Measurements from ENCODE around the gene TLE3.

TLE3 gene

DNA sequence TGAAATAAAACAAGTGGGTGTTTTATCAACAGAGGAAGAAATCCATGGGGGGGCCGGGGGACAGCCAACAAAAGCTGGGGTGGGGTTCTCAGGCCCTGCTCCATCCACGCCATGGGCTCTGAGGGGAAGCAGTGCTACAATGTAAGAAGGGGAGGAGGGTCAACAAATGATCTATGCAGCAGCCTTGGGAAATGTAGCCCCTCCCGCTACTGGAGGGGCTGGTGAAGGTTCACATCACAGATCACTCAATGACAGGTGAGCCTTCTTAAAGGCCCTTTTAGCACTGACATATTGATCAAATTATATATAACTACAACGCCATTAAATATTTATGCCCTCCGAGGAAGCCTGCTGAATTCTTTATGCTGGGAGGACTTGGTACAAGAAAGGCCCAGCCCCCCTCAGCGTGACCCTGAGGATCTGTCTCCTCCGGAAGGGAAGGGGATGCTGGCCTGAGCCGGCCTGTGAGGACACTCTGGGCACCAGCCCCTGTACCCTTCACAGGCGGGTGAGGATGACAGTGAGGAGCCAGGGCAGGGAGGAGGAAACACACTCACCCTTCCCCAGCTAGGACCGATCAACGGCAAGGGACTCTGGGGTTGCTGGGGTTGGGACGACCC, 15.3 kb downstream of the TLE3 start:
- DNase-seq = no peak

DNA sequence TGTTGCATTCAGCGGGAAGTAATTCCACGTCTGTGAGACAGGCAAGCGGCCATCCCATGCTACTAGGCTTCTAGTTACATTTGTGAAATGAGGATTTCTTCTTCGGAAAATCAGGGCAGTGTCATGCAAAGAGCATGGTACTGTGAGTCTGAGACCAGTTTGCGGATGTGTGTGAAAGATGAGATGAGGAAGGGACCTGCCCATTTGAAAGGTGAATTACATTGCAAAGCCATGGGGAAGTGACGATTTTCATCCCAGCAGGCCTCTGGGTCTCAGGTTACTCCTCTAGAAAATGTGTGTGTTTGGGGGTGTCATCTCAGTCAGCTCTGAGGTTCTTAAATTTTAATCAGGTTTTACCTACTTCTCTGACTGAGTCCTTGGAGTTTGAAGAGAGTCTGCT, 16.1 kb downstream of the TLE3 start:
- DNase-seq = no peak

DNA sequence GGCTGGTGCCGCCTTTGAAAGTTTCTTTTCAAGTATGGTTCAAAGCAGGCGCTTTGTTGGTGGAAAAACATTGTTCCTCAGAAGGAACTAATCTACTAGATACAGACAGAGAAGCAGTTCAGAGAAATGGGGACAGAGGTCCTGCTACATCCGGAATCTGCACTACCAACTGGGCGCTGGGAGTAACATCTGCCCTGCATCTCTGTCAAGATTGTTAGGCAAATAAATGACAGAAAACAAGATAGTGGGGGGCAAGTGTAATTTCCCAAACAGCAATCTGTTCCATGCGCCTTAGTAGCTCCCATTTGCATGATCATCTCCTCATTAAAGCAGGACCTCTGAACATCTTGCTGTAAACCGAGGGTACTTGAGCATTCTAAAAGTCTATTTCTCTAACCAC, 17.4 kb downstream of the TLE3 start:
- no peak for DNase-seq

DNA sequence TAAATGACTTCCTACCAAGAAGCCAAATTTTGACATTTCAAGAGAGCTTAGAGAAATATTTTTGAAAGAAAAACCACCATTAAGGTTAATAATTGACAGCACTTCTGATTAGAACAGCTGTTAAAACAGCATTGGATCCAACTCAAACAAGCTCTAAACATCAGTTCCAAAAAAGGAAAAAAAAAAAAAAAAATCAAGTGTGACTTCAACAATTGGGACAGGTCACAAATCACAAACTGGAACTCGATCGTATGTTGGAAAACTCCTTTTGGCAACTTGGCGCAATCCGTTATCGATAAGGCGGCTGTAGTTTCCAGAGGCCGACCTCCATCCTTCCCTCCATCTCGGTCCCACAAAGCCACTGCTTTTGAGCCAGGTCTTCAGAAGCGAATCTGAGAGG, 17.8 kb downstream of the TLE3 start:
- no peak for DNase-seq

DNA sequence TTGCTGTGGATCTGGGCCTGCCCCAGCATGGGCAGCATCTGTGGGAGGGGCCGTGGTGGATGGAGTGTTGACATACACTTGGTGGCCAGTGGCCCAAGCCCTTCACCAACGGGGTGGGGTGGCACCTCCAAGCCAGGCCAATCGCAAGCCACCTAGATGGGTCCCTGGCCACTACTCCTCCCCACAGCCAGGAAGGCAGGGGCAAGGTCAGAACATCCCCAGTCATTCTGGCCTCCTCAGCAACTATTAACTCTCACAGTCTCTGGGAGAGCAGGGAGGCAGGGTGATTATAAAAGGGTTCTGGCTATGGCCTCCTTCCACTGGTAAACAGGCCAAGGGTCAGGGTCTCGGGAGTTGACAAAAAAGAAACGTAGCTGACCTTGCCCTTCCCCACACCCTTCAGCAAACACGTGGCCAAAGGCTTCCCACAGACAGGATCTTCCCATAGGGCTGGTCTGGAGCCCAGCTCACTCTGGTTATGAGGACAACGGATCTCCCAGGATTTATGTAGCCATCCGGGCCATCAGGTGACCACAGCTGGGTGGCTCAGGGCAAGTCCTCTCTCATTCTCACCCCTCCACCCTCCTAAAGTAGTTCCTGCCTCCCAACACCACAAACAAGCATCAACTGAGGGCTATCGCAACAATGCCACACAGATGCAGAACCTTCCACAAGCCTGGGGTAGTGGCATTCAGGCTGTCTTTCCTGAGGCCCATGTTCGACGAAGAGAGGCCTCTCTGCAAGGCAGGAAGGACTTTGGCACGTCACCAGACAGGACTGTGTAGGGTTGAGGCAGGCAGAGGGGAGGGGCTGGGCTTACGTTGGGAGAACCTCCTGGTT, 18.9 kb downstream of the TLE3 start:
- no peak for DNase-seq

DNA sequence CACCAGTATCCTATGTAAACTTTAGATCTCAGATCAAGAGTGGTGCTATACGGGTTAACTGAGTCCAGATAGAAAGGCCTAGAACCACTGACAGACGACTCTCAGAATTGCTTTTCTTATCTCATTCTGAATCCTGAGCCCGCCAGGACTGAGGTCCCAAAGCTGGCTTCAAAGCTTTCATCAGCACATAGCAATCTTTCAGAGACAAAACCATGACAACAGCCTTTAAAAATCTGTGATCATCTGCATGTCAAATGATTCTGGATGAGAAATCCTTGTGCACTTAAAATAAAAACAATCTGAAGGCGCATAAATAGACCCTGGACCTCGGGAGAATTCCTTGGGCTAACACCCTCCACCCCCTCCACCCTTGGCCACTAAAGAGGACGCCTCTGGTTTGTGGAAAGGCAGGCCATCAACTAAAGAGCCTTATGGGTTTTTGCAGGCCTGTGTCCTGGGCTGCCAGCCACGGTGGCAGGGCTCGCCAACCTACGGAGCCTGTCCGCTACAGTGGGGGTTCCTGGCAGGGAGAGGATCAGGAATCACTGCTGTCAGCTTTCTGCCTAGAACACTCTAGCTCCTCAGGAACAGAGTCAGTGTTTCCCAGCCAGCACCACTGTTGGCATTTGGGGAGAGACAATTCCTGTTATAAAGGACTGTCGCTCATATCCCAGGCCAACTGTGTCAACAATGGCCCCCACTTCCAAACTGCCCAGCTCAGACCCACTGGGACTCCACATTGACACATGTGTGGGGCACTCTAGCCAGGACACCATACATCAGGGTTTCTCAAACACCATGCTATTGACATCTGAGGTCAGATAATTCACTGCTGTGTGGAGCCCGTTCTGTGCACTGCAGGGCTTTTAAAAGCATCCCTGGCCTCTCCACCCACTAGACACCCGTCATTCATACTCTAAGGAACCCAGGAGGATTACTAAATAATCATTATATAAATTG, 20.2 kb downstream of the TLE3 start:
- no peak for DNase-seq

DNA sequence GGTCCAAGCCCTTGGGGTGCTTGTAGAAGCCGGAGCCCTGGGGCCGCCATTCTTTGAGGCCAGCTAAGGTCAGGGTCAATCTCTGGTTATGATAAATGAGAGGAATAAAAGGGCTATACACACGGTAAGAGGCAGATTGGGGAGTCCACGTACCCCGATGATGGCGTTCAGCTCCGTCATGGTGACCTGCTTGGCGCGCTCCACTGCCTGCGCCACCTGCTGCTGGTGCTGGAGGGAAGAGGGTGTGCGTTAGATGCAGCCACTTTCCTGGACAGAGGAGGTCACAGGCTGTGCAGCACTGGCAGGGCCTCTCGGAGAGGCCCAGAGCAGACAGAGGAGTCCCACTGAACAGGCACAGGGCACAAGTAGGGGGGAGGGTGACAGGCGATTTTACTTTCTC, 23.3 kb downstream of the TLE3 start:
- DNase-seq = no peak

DNA sequence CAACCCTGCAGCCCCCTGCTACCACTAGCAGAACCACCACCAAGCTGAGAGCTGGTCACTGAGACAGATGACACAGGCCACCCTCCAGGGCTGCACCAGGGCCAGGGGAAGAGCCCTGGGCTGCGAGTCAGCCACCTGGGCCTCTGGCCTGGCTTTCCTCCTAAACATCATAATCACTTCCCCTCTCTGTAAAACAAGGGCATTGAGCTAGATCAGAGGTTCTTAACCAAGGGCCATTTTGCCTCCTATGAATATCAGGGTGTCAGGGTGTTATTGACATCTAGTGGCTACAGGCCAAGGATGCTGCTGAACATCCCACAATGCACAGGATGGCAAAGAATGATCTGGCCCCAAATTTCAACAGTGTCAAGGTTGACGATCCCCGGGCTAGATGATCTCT, 25.2 kb downstream of the TLE3 start:
- DNase-seq = no peak

DNA sequence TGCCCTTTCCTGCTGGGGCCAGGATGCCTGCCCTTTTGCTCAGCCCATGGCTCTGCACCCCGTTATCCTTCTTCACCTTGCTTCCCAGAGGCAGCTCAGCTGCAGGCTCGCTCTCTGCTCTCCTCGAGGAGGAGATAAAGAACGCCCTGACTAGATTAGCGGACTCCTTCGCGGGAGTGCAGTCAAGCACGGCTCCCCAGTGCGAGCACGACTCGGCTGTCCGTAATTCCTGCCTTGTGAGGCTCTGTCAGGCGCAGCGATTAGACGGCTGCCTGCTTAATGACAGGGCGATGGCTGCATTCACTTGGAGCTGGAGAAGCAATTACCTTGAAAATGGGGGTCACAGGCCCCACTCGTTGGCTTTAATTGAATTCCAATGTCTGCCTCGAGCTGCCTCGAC, 25.9 kb downstream of the TLE3 start:
- DNase-seq = no peak

DNA sequence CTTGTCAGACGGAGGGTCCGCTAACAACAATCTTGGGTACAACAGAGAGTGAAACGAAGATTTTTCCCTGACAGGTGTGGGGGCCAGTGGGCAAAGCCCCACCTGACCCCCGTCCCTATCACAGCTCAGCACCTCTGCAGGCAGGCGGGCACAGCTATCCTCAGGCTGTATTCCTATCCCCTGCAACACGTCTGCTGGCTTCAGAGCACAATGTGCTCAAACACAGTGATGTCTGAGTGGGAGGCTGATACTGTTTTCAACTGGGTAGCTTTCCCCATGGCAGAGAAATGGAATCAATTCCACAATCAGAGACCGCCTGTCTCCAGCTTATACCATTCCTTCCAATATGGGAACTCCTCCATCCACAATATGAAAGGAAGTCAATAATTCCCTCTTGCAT, 28.0 kb downstream of the TLE3 start:
- DNase-seq = no peak

DNA sequence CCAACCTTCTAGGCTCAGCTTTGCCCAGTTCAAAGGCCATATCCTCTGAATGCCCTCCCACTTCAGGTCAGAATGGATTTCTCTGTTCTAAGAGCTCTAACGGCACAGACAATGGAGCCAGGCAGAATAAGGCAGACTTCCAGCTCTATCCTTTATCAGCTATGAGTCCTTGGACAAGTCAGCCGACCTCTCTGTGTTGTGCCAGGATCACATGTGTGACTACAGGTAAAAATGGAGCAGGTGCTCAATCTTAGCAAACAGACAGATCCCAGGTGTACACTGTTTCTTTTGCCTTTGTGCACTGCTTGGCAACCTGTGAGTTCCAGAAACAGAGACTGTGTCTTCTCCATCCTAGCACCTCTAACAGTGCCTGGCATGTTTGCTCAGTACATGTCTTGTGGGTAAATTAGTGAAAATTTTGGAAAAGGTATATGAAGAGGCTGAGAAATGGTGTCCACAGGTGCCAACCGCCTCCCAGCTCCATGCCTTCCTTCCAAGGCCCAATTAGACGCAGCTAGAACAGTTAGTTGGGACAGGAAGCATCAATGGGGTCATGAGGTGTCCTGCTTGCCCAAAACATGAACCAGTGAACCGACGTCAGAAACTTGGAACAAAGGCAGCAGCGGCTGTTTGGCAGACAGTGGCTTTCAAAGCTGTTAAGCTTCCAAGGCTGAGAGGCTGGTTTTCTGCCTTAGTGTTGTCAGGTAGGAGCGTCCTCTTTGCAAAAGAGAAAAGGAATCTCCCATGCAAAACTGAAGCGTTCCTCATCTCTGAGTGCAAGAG, 28.7 kb downstream of the TLE3 start:
- DNase-seq = no peak

DNA sequence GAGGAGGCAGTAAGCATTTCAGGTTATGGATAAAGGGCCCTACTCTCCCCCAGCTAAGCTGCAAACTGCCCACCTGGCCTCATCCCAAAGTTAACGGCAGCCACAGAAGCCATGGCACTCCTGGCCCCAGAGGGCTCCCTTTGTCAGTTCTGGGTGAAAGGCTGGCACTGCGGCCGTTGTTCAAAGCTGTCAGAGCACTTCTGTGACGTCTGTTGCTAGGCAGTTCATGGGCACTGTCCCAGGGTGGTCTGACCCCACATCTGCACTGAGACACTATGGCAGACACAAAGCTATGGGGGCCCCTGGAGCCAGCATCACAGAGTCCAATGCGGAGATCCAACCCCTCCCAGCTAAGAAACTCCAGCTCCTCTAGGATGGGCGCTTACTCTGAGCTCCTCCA, 30.0 kb downstream of the TLE3 start:
- DNase-seq = no peak

DNA sequence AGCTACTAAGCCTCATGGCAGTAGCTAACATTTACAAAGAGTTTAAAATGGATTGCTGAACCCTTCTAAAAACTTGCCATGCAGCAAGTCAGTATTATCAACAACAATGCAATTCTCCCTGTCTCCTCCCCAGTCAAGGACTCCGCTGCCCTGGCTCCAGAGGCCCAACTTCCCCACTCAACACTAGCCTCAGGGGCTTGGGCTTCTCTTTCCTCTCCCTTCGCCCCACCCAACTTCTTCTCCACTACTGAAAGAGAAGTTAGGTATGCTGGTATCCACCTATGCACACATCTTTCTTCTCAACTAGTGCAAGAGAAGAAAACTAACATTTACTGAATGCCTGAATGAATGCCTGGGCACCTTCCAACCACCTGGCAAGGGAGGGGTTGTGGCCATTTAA, 30.7 kb downstream of the TLE3 start:
- DNase-seq = no peak

DNA sequence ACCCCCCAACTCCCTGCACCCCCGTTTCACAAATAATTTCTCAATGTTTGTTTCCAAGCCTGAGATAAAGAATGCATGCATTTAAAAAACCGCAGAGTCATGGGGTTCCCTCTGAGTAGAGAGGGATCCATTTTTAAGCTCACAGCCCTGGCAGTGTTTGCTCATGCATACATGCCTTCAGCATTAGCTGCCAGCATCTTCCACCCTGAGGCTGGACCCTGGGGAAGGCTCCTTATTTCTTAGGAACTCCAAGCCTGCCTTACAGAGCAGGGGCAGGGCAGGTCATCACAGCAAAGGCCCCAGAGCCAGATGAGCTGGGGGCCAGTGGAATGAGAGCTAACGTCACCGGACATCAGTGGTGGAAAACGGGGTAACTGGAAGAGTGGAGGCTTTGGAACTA, 31.3 kb downstream of the TLE3 start:
- no peak for DNase-seq

DNA sequence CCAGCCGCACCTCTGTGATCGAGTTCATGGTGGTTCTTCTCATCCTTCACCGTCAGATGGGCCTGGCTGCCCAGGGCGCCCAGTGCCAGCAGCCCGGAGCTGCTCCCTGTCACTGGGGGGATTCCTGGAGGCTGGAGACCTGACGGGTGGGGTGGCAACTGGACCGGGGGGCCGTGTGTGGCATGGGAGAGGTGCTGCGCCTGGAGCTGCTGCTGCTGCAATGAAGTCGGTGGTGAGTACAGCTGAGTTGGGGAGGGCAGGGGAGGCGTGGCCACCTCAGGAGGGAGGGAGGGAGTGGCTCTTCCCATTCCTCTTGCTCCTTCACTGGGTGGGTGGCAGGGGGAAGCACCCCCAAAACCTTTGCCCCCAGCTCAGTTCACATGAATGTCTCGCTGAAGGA, 31.7 kb downstream of the TLE3 start:
- no peak for DNase-seq

DNA sequence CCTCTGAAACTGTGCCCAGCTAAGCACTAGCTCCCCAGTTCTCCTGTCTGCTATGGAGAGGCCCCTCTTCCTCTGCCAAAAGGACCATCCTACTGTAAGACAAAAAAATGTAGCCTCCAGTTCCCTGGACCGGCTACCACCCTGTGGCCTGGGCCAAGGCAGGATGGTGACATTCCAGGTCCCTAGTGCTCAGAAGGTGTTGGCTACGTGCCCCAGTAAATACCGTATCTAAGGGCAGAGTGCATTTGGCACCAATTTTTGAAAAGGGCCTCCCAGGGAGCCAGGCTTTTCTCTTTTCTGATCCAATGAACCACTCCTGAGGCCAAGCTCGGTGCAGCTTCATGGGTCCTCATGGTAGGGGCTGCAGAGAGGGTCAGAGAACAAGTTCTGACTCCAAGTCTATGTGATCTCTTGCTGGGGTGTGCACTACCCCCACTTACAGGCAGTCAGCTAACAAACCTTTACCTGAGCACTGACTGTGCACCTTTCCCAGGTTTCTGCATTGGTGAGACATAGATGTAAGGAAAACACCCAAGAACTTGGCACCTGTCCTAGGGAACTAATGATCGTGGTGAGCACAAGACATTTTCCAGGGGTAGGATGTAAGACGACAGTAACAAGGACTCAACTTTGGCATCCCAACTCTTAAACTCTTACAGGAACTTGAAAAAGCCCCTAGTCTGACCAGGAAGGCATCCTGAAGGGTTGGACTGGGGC, 32.6 kb downstream of the TLE3 start:
- peak in 1 of 2 experiments; percentile 23 for DNase-seq

DNA sequence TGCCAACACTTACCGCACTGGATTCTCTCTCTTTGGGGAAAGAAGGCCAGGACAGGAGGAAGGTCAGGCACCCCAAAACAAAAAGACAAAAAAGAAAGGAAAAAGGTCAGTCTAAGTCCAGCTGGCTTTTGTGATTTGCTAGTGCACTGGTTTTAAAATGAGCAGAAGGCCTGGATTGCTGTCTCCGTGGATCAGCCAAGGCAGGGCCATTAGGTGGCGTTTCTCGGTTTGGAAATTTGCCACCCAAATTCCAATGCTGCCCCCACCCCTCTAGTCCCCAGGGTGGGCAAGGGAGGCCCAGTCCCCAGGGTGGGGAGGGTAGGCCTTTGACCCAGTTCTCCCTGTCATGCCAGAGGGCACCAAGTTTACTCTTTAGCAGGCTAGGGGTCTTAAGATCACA, 33.3 kb downstream of the TLE3 start:
- no peak for DNase-seq

DNA sequence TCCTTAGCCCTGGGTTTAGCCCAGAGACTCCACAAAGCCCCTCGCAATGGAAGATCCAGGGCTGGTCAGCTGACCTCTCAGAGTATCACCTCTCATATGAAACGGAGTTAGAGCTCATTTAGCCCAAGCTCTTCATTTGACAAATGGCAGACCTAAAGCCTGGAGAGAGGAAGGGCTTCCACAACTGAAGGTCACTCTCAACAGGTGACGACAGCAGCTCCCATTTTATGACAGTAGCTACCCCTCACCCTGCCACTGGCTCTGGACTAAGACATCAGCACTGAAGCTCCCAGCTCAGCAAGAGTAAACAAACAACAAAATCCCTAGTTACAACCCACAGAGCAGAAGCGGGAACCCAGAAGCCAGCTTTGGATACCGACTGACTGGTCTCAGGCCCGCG, 33.7 kb downstream of the TLE3 start:
- DNase-seq = no peak

DNA sequence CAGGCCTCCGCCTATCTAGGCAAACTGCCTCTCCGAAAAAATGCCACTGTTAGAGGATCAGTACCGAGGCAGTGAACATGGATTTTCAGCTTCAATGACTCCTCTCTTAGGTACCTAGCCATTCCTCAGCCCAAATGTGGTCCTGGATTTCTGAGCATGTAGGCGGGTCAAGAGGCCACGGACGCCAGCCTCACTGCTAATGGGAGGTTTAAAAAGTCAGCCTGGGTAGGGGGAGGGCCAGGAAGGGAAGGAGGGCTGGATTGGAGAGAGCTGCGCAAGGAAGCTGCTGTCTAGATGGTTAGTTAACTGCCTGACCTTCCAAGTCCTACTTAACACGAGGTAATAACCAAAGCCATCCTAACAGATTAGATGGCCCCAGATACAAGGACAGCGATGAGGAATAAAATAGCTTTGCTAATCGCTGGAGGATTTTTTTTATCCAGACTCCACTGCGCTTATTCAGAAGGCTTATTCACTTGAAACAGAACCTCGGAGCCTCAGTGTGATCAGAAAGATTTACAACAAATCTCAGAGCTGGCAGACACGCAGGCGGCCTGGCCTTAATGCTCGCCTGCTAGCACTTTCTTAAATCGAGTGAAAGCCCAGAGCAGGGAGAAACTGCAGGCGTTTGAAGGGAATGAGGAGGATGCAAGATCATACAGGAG, 34.3 kb downstream of the TLE3 start:
- no peak for DNase-seq

DNA sequence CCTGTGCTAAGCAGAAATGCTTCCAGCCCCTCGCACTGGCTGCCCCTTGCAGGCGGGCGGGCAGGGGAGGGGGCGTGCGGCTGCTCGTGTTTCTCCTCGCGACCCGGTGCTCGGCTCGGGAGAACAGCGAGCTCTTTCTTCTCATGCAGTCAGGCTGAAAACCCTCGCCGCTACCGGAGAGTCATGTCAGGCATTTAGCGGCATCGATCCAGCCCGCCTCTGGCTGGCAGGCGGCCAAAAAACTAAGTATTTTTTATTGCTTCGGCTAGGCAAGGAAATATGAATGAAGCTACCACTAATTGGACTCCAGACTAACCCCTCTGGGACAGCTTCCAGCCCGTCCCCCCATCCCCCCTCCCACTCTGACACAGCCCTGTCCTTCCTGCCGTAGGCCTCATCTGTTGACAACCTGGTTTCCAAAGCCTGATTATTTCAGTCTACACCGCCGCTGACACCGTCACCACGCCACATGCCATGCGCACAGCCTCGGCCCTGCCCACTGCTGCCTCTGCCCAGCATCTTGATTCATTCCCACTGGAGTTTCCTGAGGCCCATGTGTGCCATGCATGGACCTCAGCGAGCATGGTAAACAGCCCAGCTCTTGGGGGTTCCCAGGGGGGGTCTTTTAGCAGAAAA, 35.3 kb downstream of the TLE3 start:
- DNase-seq = peak; percentile 84 to 93

DNA sequence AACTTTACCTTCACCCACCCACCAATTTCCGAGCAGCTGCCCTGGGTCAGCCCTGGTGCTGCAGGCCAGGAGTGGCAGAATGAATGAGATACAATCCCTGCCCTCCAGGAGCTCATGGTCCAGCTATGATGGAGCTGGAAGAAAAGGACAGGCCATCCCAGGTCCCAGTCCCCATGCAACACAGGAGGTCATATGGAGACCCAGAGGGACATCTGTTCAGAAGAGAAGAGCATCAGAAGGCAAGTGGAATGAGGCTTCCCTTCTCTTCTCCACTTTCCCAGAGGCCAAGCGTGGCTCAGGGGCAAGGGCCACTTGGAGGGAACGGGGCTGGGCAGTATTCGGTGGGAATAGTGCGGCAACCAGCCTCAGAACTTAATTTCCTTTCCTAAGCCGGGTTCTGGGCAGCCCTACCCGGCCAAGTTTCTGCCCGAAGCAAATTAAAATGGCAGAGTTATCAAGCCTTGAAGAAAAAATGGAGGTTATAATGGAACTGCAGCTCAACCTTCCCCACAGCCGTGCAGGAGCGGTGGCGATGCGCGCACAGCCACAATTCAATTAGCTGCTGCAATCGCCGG, 35.9 kb downstream of the TLE3 start:
- no peak for DNase-seq

Measured in NCI-H446 (cell line).